K562 (cell line): ENCODE data around the gene CLIC1. TPM values are rescaled to one million over a fixed set of nuclear protein-coding genes. Genes with fewer than 3 reads are reported as not detected.

Experiments used
- ATF7 ChIP-seq: fragments of 450-650 bp; IDR thresholded peaks from 2 replicates; pipeline ENCODE4 v1.7.1; 2014; ENCODE audit warnings: mild to moderate bottlenecking, moderate library complexity
- BCOR ChIP-seq: fragments of 450-650 bp; IDR thresholded peaks from 2 replicates; pipeline ENCODE4 v1.6.1; 2016
- CBX1 ChIP-seq: sonication (generic); IDR thresholded peaks from 2 replicates; pipeline ENCODE4 v1.6.1; 2016; ENCODE audit warnings: antibody characterized with exemption, low read depth, mild to moderate bottlenecking
- CHCHD3 ChIP-seq: fragments of 250-450 bp; sonication (Bioruptor Pico); IDR thresholded peaks from 2 replicates; pipeline ENCODE4 v2.1.2; 2022; ENCODE audit warnings: mild to moderate bottlenecking
- DACH1 ChIP-seq: fragments of 450-650 bp; IDR thresholded peaks from 2 replicates; pipeline ENCODE4 v1.6.1; 2018; ENCODE audit not compliant: partially characterized antibody
- HNRNPLL ChIP-seq: fragments of 200-400 bp; formaldehyde crosslinking; IDR thresholded peaks from 2 replicates; pipeline ENCODE4 v1.6.1; 2017; ENCODE audit warnings: low read length, low read depth, mild to moderate bottlenecking; ENCODE audit not compliant: poor library complexity, severe bottlenecking
- MEF2A ChIP-seq: IDR thresholded peaks from 2 replicates; pipeline ENCODE4 v1.6.1; 2011; ENCODE audit warnings: low read depth, mild to moderate bottlenecking, low read length, moderate library complexity; ENCODE audit not compliant: control insufficient read depth
- SMARCB1 ChIP-seq: IDR thresholded peaks from 2 replicates; pipeline ENCODE4 v1.6.1; 2011; ENCODE audit warnings: improper control_type of control experiment, low read depth; ENCODE audit not compliant: insufficient read length
- STAG1 ChIP-seq: sonication (generic); formaldehyde crosslinking; IDR thresholded peaks from 2 replicates; pipeline ENCODE4 v1.5.0; 2020; ENCODE audit warnings: missing genetic modification reagents, borderline replicate concordance
- TAF7 ChIP-seq: fragments of 450-650 bp; IDR thresholded peaks from 2 replicates; pipeline ENCODE4 v1.6.1; 2016; ENCODE audit warnings: missing genetic modification characterization, missing compliant biosample characterization
- ZBTB17 ChIP-seq: fragments of 450-650 bp; formaldehyde crosslinking; IDR thresholded peaks from 2 replicates; pipeline ENCODE4 v1.4.0; 2020; ENCODE audit warnings: mild to moderate bottlenecking
- ZNF583 ChIP-seq: fragments of 250-450 bp; sonication (Bioruptor Pico); IDR thresholded peaks from 2 replicates; pipeline ENCODE4 v1.4.0; 2020
- ZNF668 ChIP-seq: fragments of 250-450 bp; sonication (Bioruptor Pico); IDR thresholded peaks from 2 replicates; pipeline ENCODE4 v1.8.0; 2022; ENCODE audit warnings: mild to moderate bottlenecking, inconsistent platforms
- polyA plus RNA-seq, 8 experiments: library from polyadenylated mRNA; depleted of rRNA in 4 of 8; stranded (reverse) in 5 of 8; unstranded in 3 of 8; fragments of >200 nt; fragmentation: Nextera tagmentation in 2 of 8; fragmentation: Illumina TruSeq in 1 of 8; extraction: Ambion mirVana in 2 of 8; extraction: Trizol in 1 of 8; gene quantifications; 2 replicates each; pipeline versions ENCODE4 v1.2.1 to v1.2.3, GENCODE V29; 2011 to 2014; ENCODE audit warnings: inconsistent platforms in 1 of 8, missing spikeins in 1 of 8
- total RNA-seq, 7 experiments: library from RNA; depleted of rRNA in 6 of 7; stranded (reverse); fragments of >200 nt in 6 of 7; fragmentation: Illumina TruSeq in 2 of 7; extraction: Trizol in 2 of 7; gene quantifications; 2 replicates each; pipeline versions ENCODE4 v1.2.1 to v1.2.3, GENCODE V29; 2011 to 2021; ENCODE audit warnings: low replicate concordance in 1 of 7
- TF ChIP-seq, protein P1 (sequence below): IDR thresholded peaks from 2 replicates; pipeline ENCODE4 v1.6.1; 2011; ENCODE audit not compliant: insufficient read length; ENCODE audit errors: extremely low read depth
- TF ChIP-seq, protein P2 (sequence below): fragments of 450-650 bp; IDR thresholded peaks from 2 replicates; pipeline ENCODE4 v1.6.1; 2016
- TF ChIP-seq, protein P3 (sequence below): fragments of 150-350 bp; IDR thresholded peaks from 2 replicates; pipeline ENCODE4 v1.6.1; 2014; ENCODE audit warnings: low read depth, mild to moderate bottlenecking, low read length, borderline replicate concordance
- TF ChIP-seq, protein P4 (sequence below): fragments of 150-350 bp; conservative IDR thresholded peaks from 2 replicates; pipeline ENCODE4 v1.6.1; 2014; ENCODE audit warnings: low read length
- TF ChIP-seq, protein P5 (sequence below): conservative IDR thresholded peaks from 2 replicates; pipeline ENCODE4 v1.6.1; 2011; ENCODE audit warnings: low read depth, mild to moderate bottlenecking, low read length; ENCODE audit not compliant: control insufficient read depth

CLIC1 gene
- total and polyA plus RNA-seq, 9 of the 15 experiments (the other 6 are each of a cell fraction or from before 2014, with no cell fraction given), result 1,267 to 2,419 (median 1,808) TPM

DNA sequence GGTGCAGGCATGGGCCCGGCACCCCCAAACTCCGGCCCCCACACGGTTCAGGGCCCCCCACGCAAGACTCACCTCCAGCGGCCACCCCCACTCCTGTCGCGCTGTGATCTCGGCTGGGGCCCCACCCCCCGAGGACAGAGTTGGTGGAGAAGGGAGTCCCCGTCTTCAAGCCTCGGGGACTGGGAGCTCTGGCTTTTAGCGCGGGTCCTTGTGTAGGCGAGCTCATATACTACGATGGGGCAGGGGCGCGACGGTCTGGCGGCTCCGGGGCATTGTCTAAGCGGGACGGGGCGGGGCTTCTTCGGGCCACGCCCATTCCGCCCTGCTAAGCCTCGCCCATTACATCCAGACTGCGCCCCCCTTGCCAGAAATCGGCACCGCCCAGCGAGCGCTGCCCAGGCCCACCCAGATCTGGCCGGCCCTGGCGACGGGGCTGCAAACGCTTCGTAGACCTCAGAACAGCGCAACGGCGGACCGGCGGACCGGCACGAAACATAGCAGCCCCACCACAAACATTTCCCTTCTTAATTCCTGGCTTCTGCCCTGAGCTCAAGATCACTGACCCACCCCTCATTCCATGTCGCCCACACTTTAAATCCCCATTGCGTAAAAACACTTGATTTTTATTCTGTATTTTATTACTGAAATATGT lies 6.2 kb downstream of the CLIC1 start (continued):
- TF ChIP-seq STAG1 (CRISPR knock-in tag) (no peak), TAF7 (peak; percentile 39; the same call in 1 of the 2 replicates), BCOR (no peak), ATF7 (no peak), ZNF668 (CRISPR knock-in tag) (no peak), MEF2A (no peak), CBX1 (no peak), SMARCB1 (no peak), ZNF583 (CRISPR knock-in tag) (peak; percentile 82), DACH1 (no peak), ZBTB17 (CRISPR knock-in tag) (peak; percentile 95), HNRNPLL (peak; percentile 29), CHCHD3 (peak; percentile 91)
- TF ChIP-seq, protein P1, sequence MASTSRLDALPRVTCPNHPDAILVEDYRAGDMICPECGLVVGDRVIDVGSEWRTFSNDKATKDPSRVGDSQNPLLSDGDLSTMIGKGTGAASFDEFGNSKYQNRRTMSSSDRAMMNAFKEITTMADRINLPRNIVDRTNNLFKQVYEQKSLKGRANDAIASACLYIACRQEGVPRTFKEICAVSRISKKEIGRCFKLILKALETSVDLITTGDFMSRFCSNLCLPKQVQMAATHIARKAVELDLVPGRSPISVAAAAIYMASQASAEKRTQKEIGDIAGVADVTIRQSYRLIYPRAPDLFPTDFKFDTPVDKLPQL, result no peak
- TF ChIP-seq, protein P2, sequence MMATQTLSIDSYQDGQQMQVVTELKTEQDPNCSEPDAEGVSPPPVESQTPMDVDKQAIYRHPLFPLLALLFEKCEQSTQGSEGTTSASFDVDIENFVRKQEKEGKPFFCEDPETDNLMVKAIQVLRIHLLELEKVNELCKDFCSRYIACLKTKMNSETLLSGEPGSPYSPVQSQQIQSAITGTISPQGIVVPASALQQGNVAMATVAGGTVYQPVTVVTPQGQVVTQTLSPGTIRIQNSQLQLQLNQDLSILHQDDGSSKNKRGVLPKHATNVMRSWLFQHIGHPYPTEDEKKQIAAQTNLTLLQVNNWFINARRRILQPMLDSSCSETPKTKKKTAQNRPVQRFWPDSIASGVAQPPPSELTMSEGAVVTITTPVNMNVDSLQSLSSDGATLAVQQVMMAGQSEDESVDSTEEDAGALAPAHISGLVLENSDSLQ, result no peak
- TF ChIP-seq, protein P3, sequence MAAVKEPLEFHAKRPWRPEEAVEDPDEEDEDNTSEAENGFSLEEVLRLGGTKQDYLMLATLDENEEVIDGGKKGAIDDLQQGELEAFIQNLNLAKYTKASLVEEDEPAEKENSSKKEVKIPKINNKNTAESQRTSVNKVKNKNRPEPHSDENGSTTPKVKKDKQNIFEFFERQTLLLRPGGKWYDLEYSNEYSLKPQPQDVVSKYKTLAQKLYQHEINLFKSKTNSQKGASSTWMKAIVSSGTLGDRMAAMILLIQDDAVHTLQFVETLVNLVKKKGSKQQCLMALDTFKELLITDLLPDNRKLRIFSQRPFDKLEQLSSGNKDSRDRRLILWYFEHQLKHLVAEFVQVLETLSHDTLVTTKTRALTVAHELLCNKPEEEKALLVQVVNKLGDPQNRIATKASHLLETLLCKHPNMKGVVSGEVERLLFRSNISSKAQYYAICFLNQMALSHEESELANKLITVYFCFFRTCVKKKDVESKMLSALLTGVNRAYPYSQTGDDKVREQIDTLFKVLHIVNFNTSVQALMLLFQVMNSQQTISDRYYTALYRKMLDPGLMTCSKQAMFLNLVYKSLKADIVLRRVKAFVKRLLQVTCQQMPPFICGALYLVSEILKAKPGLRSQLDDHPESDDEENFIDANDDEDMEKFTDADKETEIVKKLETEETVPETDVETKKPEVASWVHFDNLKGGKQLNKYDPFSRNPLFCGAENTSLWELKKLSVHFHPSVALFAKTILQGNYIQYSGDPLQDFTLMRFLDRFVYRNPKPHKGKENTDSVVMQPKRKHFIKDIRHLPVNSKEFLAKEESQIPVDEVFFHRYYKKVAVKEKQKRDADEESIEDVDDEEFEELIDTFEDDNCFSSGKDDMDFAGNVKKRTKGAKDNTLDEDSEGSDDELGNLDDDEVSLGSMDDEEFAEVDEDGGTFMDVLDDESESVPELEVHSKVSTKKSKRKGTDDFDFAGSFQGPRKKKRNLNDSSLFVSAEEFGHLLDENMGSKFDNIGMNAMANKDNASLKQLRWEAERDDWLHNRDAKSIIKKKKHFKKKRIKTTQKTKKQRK, result no peak
- TF ChIP-seq, protein P4, sequence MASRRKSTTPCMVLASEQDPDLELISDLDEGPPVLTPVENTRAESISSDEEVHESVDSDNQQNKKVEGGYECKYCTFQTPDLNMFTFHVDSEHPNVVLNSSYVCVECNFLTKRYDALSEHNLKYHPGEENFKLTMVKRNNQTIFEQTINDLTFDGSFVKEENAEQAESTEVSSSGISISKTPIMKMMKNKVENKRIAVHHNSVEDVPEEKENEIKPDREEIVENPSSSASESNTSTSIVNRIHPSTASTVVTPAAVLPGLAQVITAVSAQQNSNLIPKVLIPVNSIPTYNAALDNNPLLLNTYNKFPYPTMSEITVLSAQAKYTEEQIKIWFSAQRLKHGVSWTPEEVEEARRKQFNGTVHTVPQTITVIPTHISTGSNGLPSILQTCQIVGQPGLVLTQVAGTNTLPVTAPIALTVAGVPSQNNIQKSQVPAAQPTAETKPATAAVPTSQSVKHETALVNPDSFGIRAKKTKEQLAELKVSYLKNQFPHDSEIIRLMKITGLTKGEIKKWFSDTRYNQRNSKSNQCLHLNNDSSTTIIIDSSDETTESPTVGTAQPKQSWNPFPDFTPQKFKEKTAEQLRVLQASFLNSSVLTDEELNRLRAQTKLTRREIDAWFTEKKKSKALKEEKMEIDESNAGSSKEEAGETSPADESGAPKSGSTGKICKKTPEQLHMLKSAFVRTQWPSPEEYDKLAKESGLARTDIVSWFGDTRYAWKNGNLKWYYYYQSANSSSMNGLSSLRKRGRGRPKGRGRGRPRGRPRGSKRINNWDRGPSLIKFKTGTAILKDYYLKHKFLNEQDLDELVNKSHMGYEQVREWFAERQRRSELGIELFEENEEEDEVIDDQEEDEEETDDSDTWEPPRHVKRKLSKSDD, result peak; percentile 70; the same call in 1 of the 2 replicates
- TF ChIP-seq, protein P5, sequence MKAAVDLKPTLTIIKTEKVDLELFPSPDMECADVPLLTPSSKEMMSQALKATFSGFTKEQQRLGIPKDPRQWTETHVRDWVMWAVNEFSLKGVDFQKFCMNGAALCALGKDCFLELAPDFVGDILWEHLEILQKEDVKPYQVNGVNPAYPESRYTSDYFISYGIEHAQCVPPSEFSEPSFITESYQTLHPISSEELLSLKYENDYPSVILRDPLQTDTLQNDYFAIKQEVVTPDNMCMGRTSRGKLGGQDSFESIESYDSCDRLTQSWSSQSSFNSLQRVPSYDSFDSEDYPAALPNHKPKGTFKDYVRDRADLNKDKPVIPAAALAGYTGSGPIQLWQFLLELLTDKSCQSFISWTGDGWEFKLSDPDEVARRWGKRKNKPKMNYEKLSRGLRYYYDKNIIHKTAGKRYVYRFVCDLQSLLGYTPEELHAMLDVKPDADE, result peak; percentile 71; the same call in 1 of the 2 replicates
